GM12891 (cell line): Measurements from ENCODE around the gene RHOBTB3.

Experiments
- DNase-seq: peaks from one replicate; pipeline ENCODE4 v3.0.0; 2011; ENCODE audit warnings: low spot score; ENCODE audit not compliant: insufficient read length
- FAIRE-seq: peaks from 2 replicates; lab custom pipeline; 2011; peaks lifted over from hg19 to GRCh38; lab: Jason Lieb, UNC
- PAX5 ChIP-seq: IDR thresholded peaks from 2 replicates; pipeline ENCODE4 v1.6.1; 2011; ENCODE audit warnings: low read length, moderate library complexity, mild to moderate bottlenecking; ENCODE audit not compliant: insufficient read depth, severe bottlenecking
- POLR2A ChIP-seq: IDR thresholded peaks from 2 replicates; pipeline ENCODE4 v1.6.1; 2011; ENCODE audit warnings: low read depth, low read length, control low read depth
- POLR2AphosphoS5 ChIP-seq: IDR thresholded peaks from 2 replicates; pipeline ENCODE4 v1.6.1; 2011; ENCODE audit warnings: low read depth, low read length, control low read depth
- POU2F2 ChIP-seq: IDR thresholded peaks from 2 replicates; pipeline ENCODE4 v1.6.1; 2011; ENCODE audit warnings: low read depth, mild to moderate bottlenecking, control low read depth, low read length, moderate library complexity
- SPI1 ChIP-seq: IDR thresholded peaks from 2 replicates; pipeline ENCODE4 v1.6.1; 2011; ENCODE audit warnings: low read depth, low read length, control low read depth
- TAF1 ChIP-seq: IDR thresholded peaks from 2 replicates; pipeline ENCODE4 v1.6.1; 2011; ENCODE audit warnings: low read depth, low read length, control low read depth

The RHOBTB3 gene

GRCh38 chr5:95713960-95714710 is 17.0 kb upstream of the RHOBTB3 start:
- DNase-seq (no peak), FAIRE-seq (no peak)
- TF ChIP-seq PAX5: no peak
- TF ChIP-seq POLR2A: no peak
- TF ChIP-seq TAF1: no peak
- TF ChIP-seq POU2F2: no peak
- no peak for TF ChIP-seq POLR2AphosphoS5

GRCh38 chr5:95715799-95716461 is 15.2 kb upstream of the RHOBTB3 start:
- no peak for TF ChIP-seq SPI1
- TF ChIP-seq POU2F2: peak; percentile 20; the same call in 1 of the 2 replicates
- no peak for TF ChIP-seq TAF1
- no peak for FAIRE-seq
- no peak for DNase-seq

- no peak for DNase-seq
- TF ChIP-seq PAX5 (no peak), SPI1 (no peak), POU2F2 (no peak), POLR2A (no peak), POLR2AphosphoS5 (no peak), TAF1 (no peak)
- no peak for FAIRE-seq
These were observed 13.7 kb upstream of the RHOBTB3 start for GRCh38 chr5:95717439-95717838.

DNA sequence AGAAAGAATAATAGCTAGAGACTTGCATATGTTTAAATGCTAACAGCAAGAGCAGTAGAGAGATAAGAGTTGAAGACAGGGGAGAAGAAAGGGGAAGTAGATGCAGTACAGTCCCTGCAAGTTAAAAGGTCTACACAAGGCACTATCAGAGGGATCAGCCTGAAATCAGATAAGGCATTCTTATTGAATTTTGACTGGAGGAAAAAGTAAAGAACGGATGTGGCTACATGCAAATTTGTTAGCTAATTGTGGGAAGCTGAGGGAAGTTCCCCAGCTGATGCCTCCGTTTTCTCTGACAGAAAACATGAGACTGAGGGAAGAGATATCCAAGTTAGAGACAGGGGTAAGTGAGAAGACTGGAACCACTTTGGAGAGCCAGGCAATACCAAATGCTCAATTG is 12.9 kb upstream of the RHOBTB3 start:
- no peak for DNase-seq
- TF ChIP-seq POU2F2 (peak; percentile 95), POLR2A (no peak), SPI1 (peak; percentile 69)
- peak; percentile 88 for FAIRE-seq

DNA sequence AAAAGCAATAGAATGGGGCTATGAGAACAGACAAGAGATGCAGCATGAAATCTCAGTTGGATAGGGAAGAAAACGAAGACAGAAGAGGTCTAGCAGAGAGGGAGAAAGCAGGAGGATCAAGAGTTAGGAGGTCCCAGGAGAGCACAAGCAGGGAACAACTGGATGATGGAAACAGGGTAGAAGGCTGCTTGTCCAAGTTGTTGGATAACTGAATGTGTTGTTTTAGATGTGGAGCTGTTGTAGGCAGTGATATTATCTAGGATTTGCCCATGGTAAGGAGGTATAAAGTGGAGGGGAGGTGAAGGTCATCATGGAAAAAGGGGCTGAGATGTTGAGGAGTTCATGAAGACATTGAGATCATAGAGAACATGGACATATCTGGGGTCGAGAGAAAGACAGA is 12.4 kb upstream of the RHOBTB3 start:
- DNase-seq (no peak), FAIRE-seq (no peak)
- TF ChIP-seq POU2F2: no peak
- no peak for TF ChIP-seq POLR2A
- TF ChIP-seq TAF1: no peak
- TF ChIP-seq SPI1: no peak
- TF ChIP-seq POLR2AphosphoS5: no peak
- TF ChIP-seq PAX5: no peak

GRCh38 chr5:95720094-95720786 is 10.9 kb upstream of the RHOBTB3 start:
- DNase-seq (no peak), FAIRE-seq (no peak)
- no peak for TF ChIP-seq POLR2AphosphoS5
- TF ChIP-seq TAF1: no peak
- no peak for TF ChIP-seq SPI1
- no peak for TF ChIP-seq POLR2A
- no peak for TF ChIP-seq POU2F2
- TF ChIP-seq PAX5: no peak

- FAIRE-seq (no peak), DNase-seq (no peak)
- no peak for TF ChIP-seq POLR2A
- no peak for TF ChIP-seq SPI1
- no peak for TF ChIP-seq PAX5
- no peak for TF ChIP-seq TAF1
- TF ChIP-seq POLR2AphosphoS5: no peak
- no peak for TF ChIP-seq POU2F2
These were observed 9.4 kb upstream of the RHOBTB3 start for GRCh38 chr5:95721582-95722295.

- DNase-seq (no peak), FAIRE-seq (no peak)
- no peak for TF ChIP-seq TAF1
- TF ChIP-seq POLR2A: no peak
- TF ChIP-seq POU2F2: no peak
- TF ChIP-seq SPI1: no peak
- TF ChIP-seq POLR2AphosphoS5: no peak
- no peak for TF ChIP-seq PAX5
These were observed 7.3 kb upstream of the RHOBTB3 start for GRCh38 chr5:95723632-95724369.
